Ovary (tissue), 3 donors: Measurements from ENCODE around the gene ANGPTL3.

Source experiments
- CTCF ChIP-seq, 3 donors: fragments of 450-650 bp in 2 of 3; fragments of 200-600 bp in 1 of 3; IDR thresholded peaks; one replicate each; pipeline versions ENCODE4 v1.5.1 to v1.8.0; 2016 to 2022; ENCODE audit warnings: antibody characterized with exemption in 3 of 3, mild to moderate bottlenecking in 1 of 3
- POLR2A ChIP-seq: fragments of 450-650 bp; IDR thresholded peaks from one replicate; pipeline ENCODE4 v1.6.1; 2017; ENCODE audit warnings: antibody characterized with exemption, mild to moderate bottlenecking, moderate library complexity
- donor health status: DM: no; HTN: no; CAD: no.

- no peak for TF ChIP-seq CTCF (IDR thresholded peaks at IDR 0.05)
- no peak for TF ChIP-seq POLR2A
Observed at GRCh38 chr1:62652387-62652786, 55.1 kb downstream of the ANGPTL3 start.
